Measurements from ENCODE around the gene DFFB.

Gene DFFB

GRCh38 chr1:3842912-3843311, 14.4 kb upstream of the DFFB start:
- no peak overlapping the region for H3K4me3 ChIP-seq (ENCODE audit: low read depth, low read length)
- TF ChIP-seq CTCF (IDR thresholded peaks at IDR 0.05; ENCODE audit: insufficient read depth, low read depth, low read length, missing control alignments) = no peak
- DNase-seq (ENCODE audit: low read depth) = no peak

- no peak overlapping the region for H3K4me3 ChIP-seq (ENCODE audit: low read depth, low read length)
- no peak for TF ChIP-seq CTCF (IDR thresholded peaks at IDR 0.05; ENCODE audit: insufficient read depth, low read depth, low read length, missing control alignments)
- DNase-seq (ENCODE audit: low read depth) = no peak
Measured at GRCh38 chr1:3846541-3846940, 10.7 kb upstream of the DFFB start.

- no peak for DNase-seq (ENCODE audit: low read depth)
- no peak for TF ChIP-seq CTCF (IDR thresholded peaks at IDR 0.05; ENCODE audit: insufficient read depth, low read depth, low read length, missing control alignments)
- no peak overlapping the region for H3K4me3 ChIP-seq (ENCODE audit: low read depth, low read length)
Measured at GRCh38 chr1:3847081-3847480, 10.2 kb upstream of the DFFB start.

- H3K4me3 ChIP-seq (ENCODE audit: low read depth, low read length) = no peak overlapping the region
- no peak for DNase-seq (ENCODE audit: low read depth)
- TF ChIP-seq CTCF (IDR thresholded peaks at IDR 0.05; ENCODE audit: insufficient read depth, low read depth, low read length, missing control alignments) = no peak
Measured at GRCh38 chr1:3850857-3851256, 6.4 kb upstream of the DFFB start.

- no peak for DNase-seq (ENCODE audit: low read depth)
- no peak overlapping the region for H3K4me3 ChIP-seq (ENCODE audit: low read depth, low read length)
- no peak for TF ChIP-seq CTCF (IDR thresholded peaks at IDR 0.05; ENCODE audit: insufficient read depth, low read depth, low read length, missing control alignments)
Measured at GRCh38 chr1:3851292-3851691, 6.0 kb upstream of the DFFB start.

- DNase-seq (ENCODE audit: low read depth) = no peak
- TF ChIP-seq CTCF (IDR thresholded peaks at IDR 0.05; ENCODE audit: insufficient read depth, low read depth, low read length, missing control alignments) = no peak
- H3K4me3 ChIP-seq (ENCODE audit: low read depth, low read length) = no peak overlapping the region
Measured at GRCh38 chr1:3852091-3852490, 5.2 kb upstream of the DFFB start.

GRCh38 chr1:3852711-3853485, 4.4 kb upstream of the DFFB start:
- DNase-seq (ENCODE audit: low read depth) = no peak
- H3K4me3 ChIP-seq (ENCODE audit: low read depth, low read length) = no peak overlapping the region
- no peak for TF ChIP-seq CTCF (IDR thresholded peaks at IDR 0.05; ENCODE audit: insufficient read depth, low read depth, low read length, missing control alignments)

Measured in GM12865 (cell line).